GM23338 (cell line): ENCODE data around the gene AQP12B. TPM values are rescaled to one million over a fixed set of nuclear protein-coding genes. Genes with fewer than 3 reads are reported as not detected.

Experiments used
- ATAC-seq: fragments of 200-7000 bp; cut with Tn5 transposase; 3 replicates; pipeline ENCODE4 v1.9.1; 2020
- DNase-seq: peaks from one replicate; pipeline ENCODE4 v3.0.0-alpha.2; 2015; ENCODE audit warnings: low spot score
- H2AFZ ChIP-seq: fragments of 200-600 bp; sonication (generic); 2 replicates; pipeline ENCODE4 v1.8.0; 2016; ENCODE audit warnings: antibody characterized with exemption, mild to moderate bottlenecking, moderate library complexity
- H3F3A ChIP-seq: fragments of 200-600 bp; sonication (generic); replicated peaks from 2 replicates; pipeline ENCODE4 v1.8.0; 2017; ENCODE audit warnings: antibody characterized with exemption, mixed run types, low read depth
- H3K27ac ChIP-seq: fragments of 200-600 bp; sonication (generic); 2 replicates; pipeline ENCODE4 v1.6.1; 2016; ENCODE audit warnings: low read depth
- H3K27me3 ChIP-seq: fragments of 200-600 bp; sonication (generic); 2 replicates; pipeline ENCODE4 v1.8.0; 2016; ENCODE audit warnings: mild to moderate bottlenecking, mixed run types, moderate library complexity; ENCODE audit not compliant: insufficient read depth
- H3K36me3 ChIP-seq: fragments of 200-600 bp; sonication (generic); 2 replicates; pipeline ENCODE4 v1.8.0; 2016; ENCODE audit warnings: mild to moderate bottlenecking; ENCODE audit not compliant: insufficient read depth
- H3K4me1 ChIP-seq: fragments of 200-600 bp; sonication (generic); 2 replicates; pipeline ENCODE4 v1.8.0; 2016; ENCODE audit warnings: mild to moderate bottlenecking, moderate library complexity; ENCODE audit not compliant: insufficient read depth
- H3K4me2 ChIP-seq: fragments of 200-600 bp; sonication (generic); 2 replicates; pipeline ENCODE4 v1.7.1; 2017; ENCODE audit warnings: mixed run types
- H3K4me3 ChIP-seq: fragments of 200-600 bp; sonication (generic); 2 replicates; pipeline ENCODE4 v1.6.1; 2016; ENCODE audit warnings: mixed run types
- H3K79me2 ChIP-seq: fragments of 200-600 bp; sonication (generic); replicated peaks from 2 replicates; pipeline ENCODE4 v1.8.0; 2017; ENCODE audit warnings: mild to moderate bottlenecking; ENCODE audit not compliant: insufficient read depth
- H3K9me2 ChIP-seq: fragments of 200-600 bp; sonication (generic); 2 replicates; pipeline ENCODE4 v1.8.0; 2017; ENCODE audit not compliant: insufficient read depth
- H4K20me1 ChIP-seq: fragments of 200-600 bp; sonication (generic); replicated peaks from 2 replicates; pipeline ENCODE4 v1.8.0; 2017; ENCODE audit warnings: mild to moderate bottlenecking; ENCODE audit not compliant: insufficient read depth
- H3K27ac Mint-ChIP-seq: 2 replicates; pipeline ENCODE4 v1.8.0; 2020; ENCODE audit warnings: inconsistent platforms, mild to moderate bottlenecking, moderate library complexity, mixed read lengths
- H3K27me3 Mint-ChIP-seq: 3 replicates; pipeline ENCODE4 v1.8.0; 2022; ENCODE audit warnings: low read depth, mild to moderate bottlenecking, moderate library complexity, mixed read lengths, inconsistent platforms; ENCODE audit not compliant: insufficient read depth, poor library complexity
- H3K36me3 Mint-ChIP-seq: 3 replicates; pipeline ENCODE4 v1.8.0; 2021; ENCODE audit warnings: low read depth, mild to moderate bottlenecking, inconsistent platforms, moderate library complexity, mixed read lengths
- H3K4me1 Mint-ChIP-seq: 3 replicates; pipeline ENCODE4 v1.8.0; 2020; ENCODE audit warnings: mild to moderate bottlenecking, inconsistent platforms, mixed read lengths
- H3K4me3 Mint-ChIP-seq: 3 replicates; pipeline ENCODE4 v1.8.0; 2021; ENCODE audit warnings: moderate library complexity, mild to moderate bottlenecking, inconsistent platforms, mixed read lengths
- H3K9me3 Mint-ChIP-seq: 3 replicates; pipeline ENCODE4 v1.8.0; 2020; ENCODE audit warnings: moderate library complexity, mild to moderate bottlenecking, inconsistent platforms, mixed read lengths
- CREB1 ChIP-seq: fragments of 250-450 bp; sonication (Bioruptor Pico); IDR thresholded peaks from 2 replicates; pipeline ENCODE4 v1.5.0; 2020; ENCODE audit warnings: low read depth, mild to moderate bottlenecking, moderate library complexity
- CTCF ChIP-seq, 2 experiments: fragments of 200-600 bp in 1 of 2; sonication (generic) in 1 of 2; conservative IDR thresholded peaks; 2 replicates each; pipeline versions ENCODE4 v1.5.1 to v1.6.1; 2016 to 2017; ENCODE audit warnings: antibody characterized with exemption in 2 of 2, low read depth in 2 of 2, mild to moderate bottlenecking in 2 of 2, moderate library complexity in 1 of 2
- ETS1 ChIP-seq: IDR thresholded peaks from 2 replicates; pipeline ENCODE4 v1.6.1; 2016; ENCODE audit warnings: antibody characterized with exemption
- EZH2phosphoT487 ChIP-seq: fragments of 200-600 bp; sonication (generic); IDR thresholded peaks from one replicate; pipeline ENCODE4 v1.8.1; 2018; ENCODE audit warnings: antibody characterized with exemption; ENCODE audit not compliant: unreplicated experiment
- JUNB ChIP-seq: IDR thresholded peaks from one replicate; pipeline ENCODE4 v1.6.1; 2016; ENCODE audit warnings: antibody characterized with exemption; ENCODE audit not compliant: unreplicated experiment
- POLR2AphosphoS5 ChIP-seq: IDR thresholded peaks from 2 replicates; pipeline ENCODE4 v1.6.1; 2016; ENCODE audit warnings: antibody characterized with exemption, low read depth
- STAT1 ChIP-seq: IDR thresholded peaks from one replicate; pipeline ENCODE4 v1.6.1; 2016; ENCODE audit warnings: antibody characterized with exemption; ENCODE audit not compliant: unreplicated experiment
- ZNF114 ChIP-seq: fragments of 250-450 bp; sonication (Bioruptor Pico); IDR thresholded peaks from 2 replicates; pipeline ENCODE4 v1.5.0; 2020; ENCODE audit warnings: mild to moderate bottlenecking, moderate library complexity
- ZNF331 ChIP-seq: fragments of 250-450 bp; sonication (Bioruptor Pico); IDR thresholded peaks from 2 replicates; pipeline ENCODE4 v1.5.0; 2020; ENCODE audit warnings: low read depth, mild to moderate bottlenecking, moderate library complexity
- polyA plus RNA-seq: library from polyadenylated mRNA; unstranded; fragments of >200 nt; fragmentation: Nextera tagmentation; extraction: Ambion mirVana; gene quantifications from 2 replicates; pipeline ENCODE4 v1.2.1, GENCODE V29; 2016
- total RNA-seq: library from RNA; depleted of rRNA; stranded (reverse); fragments of >200 nt; shearing (Covaris generic); gene quantifications from 2 replicates; pipeline ENCODE4 v1.2.3, GENCODE V29; 2014
- TF ChIP-seq, protein P1 (sequence below): IDR thresholded peaks from one replicate; pipeline ENCODE4 v1.6.1; 2018; ENCODE audit warnings: antibody characterized with exemption; ENCODE audit not compliant: unreplicated experiment

AQP12B gene
- total and polyA plus RNA-seq, 2 experiments from 2014 or later = not detected

DNA sequence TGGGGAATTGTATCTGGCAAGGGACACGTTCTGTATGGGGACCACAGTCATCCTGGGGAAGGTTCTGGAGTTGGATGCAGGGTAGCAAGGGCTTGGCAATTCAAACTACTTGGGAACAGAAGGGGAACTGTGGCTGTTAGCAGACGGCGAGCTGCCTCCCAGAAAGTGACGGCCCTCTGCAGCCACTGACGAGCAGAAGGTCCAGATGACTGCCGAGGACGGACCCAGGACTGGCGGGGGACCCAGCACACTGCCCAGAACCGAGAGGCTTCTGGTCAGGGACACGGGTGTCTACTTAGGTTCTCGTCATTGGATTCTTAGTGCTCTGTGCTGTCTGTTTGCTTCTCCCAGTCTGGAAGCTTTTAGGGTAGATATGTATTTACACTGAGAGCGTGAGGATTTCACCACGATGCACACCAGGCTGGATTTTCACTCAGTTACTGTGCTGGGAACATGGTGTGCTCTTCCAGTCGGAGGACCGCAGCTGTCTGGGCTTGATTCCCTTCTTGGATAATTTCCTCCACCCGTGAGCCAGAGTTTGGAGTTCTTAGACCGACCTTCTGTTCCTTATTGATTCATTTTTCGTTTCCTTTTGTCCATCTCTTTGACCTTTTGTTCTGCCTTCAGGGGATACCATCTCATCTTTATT, 44.0 kb downstream of the AQP12B start (continued):
- TF ChIP-seq, protein P1, sequence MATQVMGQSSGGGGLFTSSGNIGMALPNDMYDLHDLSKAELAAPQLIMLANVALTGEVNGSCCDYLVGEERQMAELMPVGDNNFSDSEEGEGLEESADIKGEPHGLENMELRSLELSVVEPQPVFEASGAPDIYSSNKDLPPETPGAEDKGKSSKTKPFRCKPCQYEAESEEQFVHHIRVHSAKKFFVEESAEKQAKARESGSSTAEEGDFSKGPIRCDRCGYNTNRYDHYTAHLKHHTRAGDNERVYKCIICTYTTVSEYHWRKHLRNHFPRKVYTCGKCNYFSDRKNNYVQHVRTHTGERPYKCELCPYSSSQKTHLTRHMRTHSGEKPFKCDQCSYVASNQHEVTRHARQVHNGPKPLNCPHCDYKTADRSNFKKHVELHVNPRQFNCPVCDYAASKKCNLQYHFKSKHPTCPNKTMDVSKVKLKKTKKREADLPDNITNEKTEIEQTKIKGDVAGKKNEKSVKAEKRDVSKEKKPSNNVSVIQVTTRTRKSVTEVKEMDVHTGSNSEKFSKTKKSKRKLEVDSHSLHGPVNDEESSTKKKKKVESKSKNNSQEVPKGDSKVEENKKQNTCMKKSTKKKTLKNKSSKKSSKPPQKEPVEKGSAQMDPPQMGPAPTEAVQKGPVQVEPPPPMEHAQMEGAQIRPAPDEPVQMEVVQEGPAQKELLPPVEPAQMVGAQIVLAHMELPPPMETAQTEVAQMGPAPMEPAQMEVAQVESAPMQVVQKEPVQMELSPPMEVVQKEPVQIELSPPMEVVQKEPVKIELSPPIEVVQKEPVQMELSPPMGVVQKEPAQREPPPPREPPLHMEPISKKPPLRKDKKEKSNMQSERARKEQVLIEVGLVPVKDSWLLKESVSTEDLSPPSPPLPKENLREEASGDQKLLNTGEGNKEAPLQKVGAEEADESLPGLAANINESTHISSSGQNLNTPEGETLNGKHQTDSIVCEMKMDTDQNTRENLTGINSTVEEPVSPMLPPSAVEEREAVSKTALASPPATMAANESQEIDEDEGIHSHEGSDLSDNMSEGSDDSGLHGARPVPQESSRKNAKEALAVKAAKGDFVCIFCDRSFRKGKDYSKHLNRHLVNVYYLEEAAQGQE = no peak
- no peak for TF ChIP-seq POLR2AphosphoS5
- no peak for TF ChIP-seq ETS1
- TF ChIP-seq JUNB = no peak
- TF ChIP-seq ZNF114 = no peak
- TF ChIP-seq STAT1 = no peak
- no peak for TF ChIP-seq ZNF331 (CRISPR knock-in tag)
- TF ChIP-seq CTCF (conservative IDR thresholded peaks at IDR 0.05; ENCODE audit: low read depth in 2 of 2) = no peak
- TF ChIP-seq EZH2phosphoT487 = no peak
- no peak for TF ChIP-seq CREB1

DNA sequence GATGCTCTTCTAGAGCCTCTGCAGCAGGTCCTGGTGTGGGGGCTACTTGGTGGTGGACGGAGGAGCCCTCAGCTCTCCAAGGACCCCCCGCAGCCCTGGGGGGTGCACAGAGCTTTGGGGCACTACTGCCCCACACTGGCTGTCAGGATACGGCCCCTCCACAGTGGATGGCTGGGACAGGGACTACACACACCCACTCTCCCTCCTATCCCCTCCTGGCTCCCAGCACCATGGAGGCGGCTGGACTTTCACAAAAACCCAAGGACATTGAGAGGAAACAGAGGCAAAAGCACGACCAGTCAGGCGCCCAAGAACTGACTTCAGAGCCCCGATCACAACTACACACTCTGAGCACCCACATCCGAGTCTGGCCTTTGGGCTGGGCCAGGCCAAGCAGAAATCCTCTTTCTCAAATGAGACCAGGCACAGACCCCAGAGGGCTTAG, 44.8 kb downstream of the AQP12B start:
- H4K20me1 ChIP-seq = no peaks in the 10 kb centered on the region
- H3K27ac ChIP-seq = no peak overlapping the region
- no peak overlapping the region for H3K4me3 Mint-ChIP-seq
- H3K36me3 Mint-ChIP-seq = peaks cover 9% of the 10 kb centered on the region
- H3K27me3 ChIP-seq = no peaks in the 10 kb centered on the region
- ATAC-seq = no peak
- H3K4me1 ChIP-seq = no peaks in the 10 kb centered on the region
- no peaks in the 10 kb centered on the region for H3K79me2 ChIP-seq
- no peaks in the 10 kb centered on the region for H3K4me1 Mint-ChIP-seq
- no peak overlapping the region for H3K4me2 ChIP-seq
- no peaks in the 10 kb centered on the region for H3K9me2 ChIP-seq
- H3K36me3 ChIP-seq = no peaks in the 10 kb centered on the region
- TF ChIP-seq ZNF331 (CRISPR knock-in tag) (no peak), ETS1 (no peak), JUNB (no peak)
- no peak overlapping the region for H3K4me3 ChIP-seq
- no peak overlapping the region for H3K27ac Mint-ChIP-seq
- H3K9me3 Mint-ChIP-seq = peaks cover 40% of the 10 kb centered on the region
- H3F3A ChIP-seq = no peaks in the 10 kb centered on the region
- H3K27me3 Mint-ChIP-seq = peaks cover 8% of the 10 kb centered on the region
- DNase-seq = no peak
- no peak overlapping the region for H2AFZ ChIP-seq
